Measurements from ENCODE around the gene ADGRV1.
A peak's percentile ranks its signal among the peaks of the same experiment; 100 is the strongest.

GRCh38 chr5:91182763-91183162 lies 624.2 kb downstream of the ADGRV1 start:
- TF ChIP-seq CTCF (IDR thresholded peaks at IDR 0.05) (peak in 2 of 5 experiments; percentile 15 to 19), POLR2A (IDR thresholded peaks at IDR 0.05) (no peak), EP300 (IDR thresholded peaks at IDR 0.05; ENCODE audit: low read depth) (no peak), POLR2AphosphoS5 (IDR thresholded peaks at IDR 0.05) (peak; percentile 15 to 54 (median 48))
